ENCODE data around the gene CEP85L. TPM values are rescaled to one million over a fixed set of nuclear protein-coding genes. Genes with fewer than 3 reads are reported as not detected.

The CEP85L gene
- total RNA-seq, 1 experiment from 2014 or later, result 4.9 TPM

DNA sequence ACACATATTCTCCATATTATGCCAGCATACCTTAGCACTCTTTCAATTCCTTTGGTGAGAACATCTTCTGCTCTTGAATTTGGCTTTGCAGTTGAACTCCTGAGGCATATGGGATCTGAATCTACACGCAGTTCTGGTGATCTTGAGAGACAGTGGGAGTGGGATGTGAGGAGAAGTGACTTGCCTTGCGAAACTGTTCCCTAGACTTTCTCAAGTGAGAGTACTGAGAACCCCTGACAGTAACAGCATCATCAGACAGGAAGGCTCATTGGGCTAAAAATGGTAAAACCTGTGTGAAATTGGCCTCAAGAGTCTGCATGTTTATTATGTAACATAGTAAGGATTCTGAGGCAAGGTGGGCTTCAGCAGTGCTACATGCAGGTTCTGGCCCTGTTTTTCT, 49.1 kb upstream of the CEP85L start:
- Histone ChIP-seq H3K27me3 (ENCODE audit: insufficient read depth, low read length) (no peaks in the 10 kb centered on the region), H3K9me3 (ENCODE audit: control insufficient read depth in 1 of 2, insufficient read depth in 1 of 2, low read depth in 1 of 2, low read length in 2 of 2) (no peaks in the 10 kb centered on the region), H4K20me1 (ENCODE audit: insufficient read depth) (no peaks in the 10 kb centered on the region), H3K9me2 (ENCODE audit: insufficient read depth) (no peaks in the 10 kb centered on the region), H3K36me3 (ENCODE audit: control insufficient read depth in 1 of 2, insufficient read depth in 2 of 2, low read length in 2 of 2) (no peaks in the 10 kb centered on the region), H2AFZ (ENCODE audit: low read depth, low read length, poor library complexity, severe bottlenecking) (no peak overlapping the region), H3K79me2 (ENCODE audit: insufficient read depth, low read length) (no peaks in the 10 kb centered on the region), H3K9ac (ENCODE audit: low read length) (no peak overlapping the region), H3K4me2 (ENCODE audit: low read length) (no peak overlapping the region), H3K4me3 (replicated peaks in 1 of 2; ENCODE audit: low read depth in 1 of 2, low read length in 2 of 2) (no peak overlapping the region), H3K4me1 (ENCODE audit: control insufficient read depth in 1 of 2, insufficient read depth in 2 of 2, low read length in 2 of 2) (no peaks in the 10 kb centered on the region), H3K27ac (ENCODE audit: low read depth, low read length) (no peak overlapping the region)
- TF ChIP-seq FOSL1 (IDR thresholded peaks at IDR 0.05; ENCODE audit: low read depth) (no peak), SRF (IDR thresholded peaks at IDR 0.05; ENCODE audit: low read depth) (no peak), JUND (IDR thresholded peaks at IDR 0.05) (no peak), POLR2A (IDR thresholded peaks at IDR 0.05; ENCODE audit: borderline replicate concordance, extremely low read depth, insufficient read depth, insufficient read length) (no peak), EZH2 (IDR thresholded peaks at IDR 0.05) (no peak), SP1 (IDR thresholded peaks at IDR 0.05; ENCODE audit: low read depth) (no peak), RAD21 (IDR thresholded peaks at IDR 0.05; ENCODE audit: low read depth) (no peak), POLR2AphosphoS5 (IDR thresholded peaks at IDR 0.05; ENCODE audit: low read depth, low read length) (no peak), SIN3A (IDR thresholded peaks at IDR 0.05; ENCODE audit: low read depth) (no peak), YY1 (IDR thresholded peaks at IDR 0.05; ENCODE audit: extremely low read depth, insufficient replicate concordance, low read depth, low read length) (no peak), ELF1 (IDR thresholded peaks at IDR 0.05; ENCODE audit: borderline replicate concordance, low read depth) (no peak), EZH2phosphoT487 (IDR thresholded peaks at IDR 0.05; ENCODE audit: borderline replicate concordance) (no peak), ZNF274 (IDR thresholded peaks at IDR 0.05; ENCODE audit: low read depth, low read length) (no peak), TCF7L2 (IDR thresholded peaks at IDR 0.05; ENCODE audit: borderline replicate concordance, extremely low read depth, insufficient read depth, insufficient read length) (no peak), EGR1 (IDR thresholded peaks at IDR 0.05; ENCODE audit: low read depth) (no peak), CBX3 (IDR thresholded peaks at IDR 0.05; ENCODE audit: low read depth) (no peak)
- TF ChIP-seq, protein P1, sequence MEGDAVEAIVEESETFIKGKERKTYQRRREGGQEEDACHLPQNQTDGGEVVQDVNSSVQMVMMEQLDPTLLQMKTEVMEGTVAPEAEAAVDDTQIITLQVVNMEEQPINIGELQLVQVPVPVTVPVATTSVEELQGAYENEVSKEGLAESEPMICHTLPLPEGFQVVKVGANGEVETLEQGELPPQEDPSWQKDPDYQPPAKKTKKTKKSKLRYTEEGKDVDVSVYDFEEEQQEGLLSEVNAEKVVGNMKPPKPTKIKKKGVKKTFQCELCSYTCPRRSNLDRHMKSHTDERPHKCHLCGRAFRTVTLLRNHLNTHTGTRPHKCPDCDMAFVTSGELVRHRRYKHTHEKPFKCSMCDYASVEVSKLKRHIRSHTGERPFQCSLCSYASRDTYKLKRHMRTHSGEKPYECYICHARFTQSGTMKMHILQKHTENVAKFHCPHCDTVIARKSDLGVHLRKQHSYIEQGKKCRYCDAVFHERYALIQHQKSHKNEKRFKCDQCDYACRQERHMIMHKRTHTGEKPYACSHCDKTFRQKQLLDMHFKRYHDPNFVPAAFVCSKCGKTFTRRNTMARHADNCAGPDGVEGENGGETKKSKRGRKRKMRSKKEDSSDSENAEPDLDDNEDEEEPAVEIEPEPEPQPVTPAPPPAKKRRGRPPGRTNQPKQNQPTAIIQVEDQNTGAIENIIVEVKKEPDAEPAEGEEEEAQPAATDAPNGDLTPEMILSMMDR (IDR thresholded peaks at IDR 0.05 in 2 of 3, conservative IDR thresholded peaks at IDR 0.05 in 1 of 3; ENCODE audit: borderline replicate concordance in 1 of 3, insufficient read depth in 1 of 3, low read depth in 2 of 3, low read length in 2 of 3), result no peak
- TF ChIP-seq, protein P2, sequence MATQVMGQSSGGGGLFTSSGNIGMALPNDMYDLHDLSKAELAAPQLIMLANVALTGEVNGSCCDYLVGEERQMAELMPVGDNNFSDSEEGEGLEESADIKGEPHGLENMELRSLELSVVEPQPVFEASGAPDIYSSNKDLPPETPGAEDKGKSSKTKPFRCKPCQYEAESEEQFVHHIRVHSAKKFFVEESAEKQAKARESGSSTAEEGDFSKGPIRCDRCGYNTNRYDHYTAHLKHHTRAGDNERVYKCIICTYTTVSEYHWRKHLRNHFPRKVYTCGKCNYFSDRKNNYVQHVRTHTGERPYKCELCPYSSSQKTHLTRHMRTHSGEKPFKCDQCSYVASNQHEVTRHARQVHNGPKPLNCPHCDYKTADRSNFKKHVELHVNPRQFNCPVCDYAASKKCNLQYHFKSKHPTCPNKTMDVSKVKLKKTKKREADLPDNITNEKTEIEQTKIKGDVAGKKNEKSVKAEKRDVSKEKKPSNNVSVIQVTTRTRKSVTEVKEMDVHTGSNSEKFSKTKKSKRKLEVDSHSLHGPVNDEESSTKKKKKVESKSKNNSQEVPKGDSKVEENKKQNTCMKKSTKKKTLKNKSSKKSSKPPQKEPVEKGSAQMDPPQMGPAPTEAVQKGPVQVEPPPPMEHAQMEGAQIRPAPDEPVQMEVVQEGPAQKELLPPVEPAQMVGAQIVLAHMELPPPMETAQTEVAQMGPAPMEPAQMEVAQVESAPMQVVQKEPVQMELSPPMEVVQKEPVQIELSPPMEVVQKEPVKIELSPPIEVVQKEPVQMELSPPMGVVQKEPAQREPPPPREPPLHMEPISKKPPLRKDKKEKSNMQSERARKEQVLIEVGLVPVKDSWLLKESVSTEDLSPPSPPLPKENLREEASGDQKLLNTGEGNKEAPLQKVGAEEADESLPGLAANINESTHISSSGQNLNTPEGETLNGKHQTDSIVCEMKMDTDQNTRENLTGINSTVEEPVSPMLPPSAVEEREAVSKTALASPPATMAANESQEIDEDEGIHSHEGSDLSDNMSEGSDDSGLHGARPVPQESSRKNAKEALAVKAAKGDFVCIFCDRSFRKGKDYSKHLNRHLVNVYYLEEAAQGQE (IDR thresholded peaks at IDR 0.05; ENCODE audit: low read depth), result no peak
- TF ChIP-seq, protein P3, sequence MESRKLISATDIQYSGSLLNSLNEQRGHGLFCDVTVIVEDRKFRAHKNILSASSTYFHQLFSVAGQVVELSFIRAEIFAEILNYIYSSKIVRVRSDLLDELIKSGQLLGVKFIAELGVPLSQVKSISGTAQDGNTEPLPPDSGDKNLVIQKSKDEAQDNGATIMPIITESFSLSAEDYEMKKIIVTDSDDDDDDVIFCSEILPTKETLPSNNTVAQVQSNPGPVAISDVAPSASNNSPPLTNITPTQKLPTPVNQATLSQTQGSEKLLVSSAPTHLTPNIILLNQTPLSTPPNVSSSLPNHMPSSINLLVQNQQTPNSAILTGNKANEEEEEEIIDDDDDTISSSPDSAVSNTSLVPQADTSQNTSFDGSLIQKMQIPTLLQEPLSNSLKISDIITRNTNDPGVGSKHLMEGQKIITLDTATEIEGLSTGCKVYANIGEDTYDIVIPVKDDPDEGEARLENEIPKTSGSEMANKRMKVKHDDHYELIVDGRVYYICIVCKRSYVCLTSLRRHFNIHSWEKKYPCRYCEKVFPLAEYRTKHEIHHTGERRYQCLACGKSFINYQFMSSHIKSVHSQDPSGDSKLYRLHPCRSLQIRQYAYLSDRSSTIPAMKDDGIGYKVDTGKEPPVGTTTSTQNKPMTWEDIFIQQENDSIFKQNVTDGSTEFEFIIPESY (IDR thresholded peaks at IDR 0.05; ENCODE audit: extremely low read depth, insufficient replicate concordance, low read length), result no peak
- TF ChIP-seq, protein P4, sequence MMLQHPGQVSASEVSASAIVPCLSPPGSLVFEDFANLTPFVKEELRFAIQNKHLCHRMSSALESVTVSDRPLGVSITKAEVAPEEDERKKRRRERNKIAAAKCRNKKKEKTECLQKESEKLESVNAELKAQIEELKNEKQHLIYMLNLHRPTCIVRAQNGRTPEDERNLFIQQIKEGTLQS (IDR thresholded peaks at IDR 0.05), result no peak
- DNase-seq (ENCODE audit: low read depth, low spot score) (no peak), ATAC-seq (no peak)
- RAD21 ChIA-PET (ENCODE audit: low non-redundant PET in 1 of 2, low total read pairs in 2 of 2, uncharacterized antibody in 2 of 2, unreplicated experiment in 2 of 2), result no interaction called here
- intact Hi-C loops (cut with micrococcal nuclease), result no loop called here
- CTCF ChIA-PET, result no interaction called here
- POLR2A ChIA-PET, result no interaction called here
- no TSS peak for BruUV-seq (replicated peaks)

Measured in HCT116 (cell line).